ENCODE results near the gene DUSP10. TPM values are rescaled to one million over a fixed set of nuclear protein-coding genes. Genes with fewer than 3 reads are reported as not detected.

DUSP10 gene
- total and polyA plus RNA-seq, 2 of the 13 experiments (the other 11 are each of a cell fraction or from before 2014, with no cell fraction given) = 2.1 to 4.4 TPM

GRCh38 chr1:221655766-221656305 is 86.1 kb downstream of the DUSP10 start:
- TF ChIP-seq ZNF367 (CRISPR knock-in tag; IDR thresholded peaks at IDR 0.05; ENCODE audit: borderline replicate concordance) = no peak
- TF ChIP-seq ZNF281 (CRISPR knock-in tag; IDR thresholded peaks at IDR 0.05; ENCODE audit: borderline replicate concordance) = no peak
- no peak for TF ChIP-seq KAT2B (IDR thresholded peaks at IDR 0.05; ENCODE audit: borderline replicate concordance, low read depth, low read length)
- no peak for TF ChIP-seq GABPA (IDR thresholded peaks at IDR 0.05; ENCODE audit: low read depth, low read length)
- TF ChIP-seq GABPA (CRISPR knock-in tag; IDR thresholded peaks at IDR 0.05; ENCODE audit: low read depth) = no peak
- TF ChIP-seq ZBTB3 (CRISPR knock-in tag; IDR thresholded peaks at IDR 0.05; ENCODE audit: borderline replicate concordance, low read depth) = no peak
- no peak for TF ChIP-seq FOXP1 (IDR thresholded peaks at IDR 0.05)
- no peak for TF ChIP-seq FOXP1 (CRISPR knock-in tag; IDR thresholded peaks at IDR 0.05)
- FAIRE-seq (no peak), DNase-seq (ENCODE audit: low spot score) (no peak), ATAC-seq (no peak)
- BruUV-seq (replicated peaks) = no TSS peak
- H4K20me1 ChIP-seq (ENCODE audit: insufficient read depth, low read length) = no peaks in the 10 kb centered on the region
- in situ Hi-C loops (cut with HindIII; ENCODE audit: extremely low pct_ligation_motif_present, low pct_unique_long_range_greater_than_20kb) (no loop called here), intact Hi-C loops (cut with micrococcal nuclease; ENCODE audit: unreplicated experiment) (no loop called here)
- no peak overlapping the region for H3K4me2 ChIP-seq (ENCODE audit: low read depth, low read length)
- no peaks in the 10 kb centered on the region for H3K27me3 ChIP-seq (ENCODE audit: control insufficient read depth in 1 of 2, insufficient read depth in 2 of 2, low read length in 2 of 2)
- H3K9me3 ChIP-seq (ENCODE audit: low read length) = no peaks in the 10 kb centered on the region
- 37% methylated on average over 8 of the region's 8 CpGs for WGBS (ENCODE audit: low lambda C conversion rate)
- no peaks in the 10 kb centered on the region for H3K36me3 ChIP-seq (replicated peaks in 1 of 2; ENCODE audit: control insufficient read depth in 1 of 2, insufficient read depth in 2 of 2, low read length in 2 of 2)
- POLR2A ChIA-PET = no interaction called here
- H3K4me3 ChIP-seq (replicated peaks in 1 of 3; ENCODE audit: insufficient read depth in 1 of 3, low read depth in 2 of 3, low read length in 3 of 3) = no peak overlapping the region
- no peak overlapping the region for H3K9ac ChIP-seq (ENCODE audit: insufficient read depth, low read depth, low read length)
- no peaks in the 10 kb centered on the region for H3K4me1 ChIP-seq (ENCODE audit: insufficient read depth, low read length)
- CTCF ChIA-PET (ENCODE audit: low intra/inter-chr PET ratio, low total read pairs) = no interaction called here
- no peak overlapping the region for H2AFZ ChIP-seq (ENCODE audit: low read length)
- no peak overlapping the region for H3K27ac ChIP-seq (ENCODE audit: extremely low read length, insufficient read depth, low read length)
- no peaks in the 10 kb centered on the region for H3K79me2 ChIP-seq (ENCODE audit: insufficient read depth, low read length)
